OCI-LY3 (cell line): Measurements from ENCODE around the gene CFAP44.

Experiments
- H2AFZ ChIP-seq: fragments of 200-600, 300-600 bp; shearing (Covaris generic); 2 replicates; pipeline ENCODE4 v1.6.0; 2014; ENCODE audit warnings: antibody characterized with exemption, low read depth, low read length
- H3K27ac ChIP-seq: fragments of 200-600, 300-600 bp; sonication (generic); 2 replicates; pipeline ENCODE4 v1.5.1; 2014; ENCODE audit warnings: mild to moderate bottlenecking, low read length, moderate library complexity, mixed read lengths
- H3K27me3 ChIP-seq: fragments of 200-600, 300-600 bp; sonication (generic); 2 replicates; pipeline ENCODE4 v1.6.1; 2014; ENCODE audit warnings: low read depth, low read length, mixed read lengths
- H3K36me3 ChIP-seq: fragments of 200-600, 300-600 bp; sonication (generic); replicated peaks from 2 replicates; pipeline ENCODE3; 2014; ENCODE audit warnings: low read depth, low read length, mixed read lengths
- H3K4me1 ChIP-seq: fragments of 300-600, 200-600 bp; sonication (generic); 2 replicates; pipeline ENCODE4 v1.6.1; 2014; ENCODE audit warnings: low read length, mixed read lengths
- H3K4me2 ChIP-seq: fragments of 200-600, 300-600 bp; sonication (generic); 2 replicates; pipeline ENCODE4 v1.6.1; 2014; ENCODE audit warnings: low read length, mixed read lengths
- H3K4me3 ChIP-seq: fragments of 300-600, 200-600 bp; sonication (generic); 2 replicates; pipeline ENCODE4 v1.5.1; 2014; ENCODE audit warnings: antibody characterized with exemption, mild to moderate bottlenecking, low read length, moderate library complexity
- H3K79me2 ChIP-seq: fragments of 300-600, 200-600 bp; shearing (Covaris generic); 2 replicates; pipeline ENCODE4 v1.6.1; 2014; ENCODE audit warnings: mild to moderate bottlenecking, low read length, mixed read lengths
- H3K9ac ChIP-seq: fragments of 300-600, 200-600 bp; shearing (Covaris generic); 2 replicates; pipeline ENCODE4 v1.6.0; 2014; ENCODE audit warnings: mild to moderate bottlenecking, low read length, moderate library complexity
- H3K9me3 ChIP-seq: fragments of 200-600, 300-600 bp; shearing (Covaris generic); 2 replicates; pipeline ENCODE4 v1.6.1; 2014; ENCODE audit warnings: low read length, mixed read lengths; ENCODE audit not compliant: insufficient read depth
- H4K20me1 ChIP-seq: fragments of 200-600, 300-600 bp; sonication (generic); 2 replicates; pipeline ENCODE4 v1.6.1; 2016; ENCODE audit warnings: low read length, mixed read lengths; ENCODE audit not compliant: insufficient read depth
- EZH2phosphoT487 ChIP-seq: fragments of 200-600 bp; shearing (Covaris generic); IDR thresholded peaks from 2 replicates; pipeline ENCODE4 v1.6.1; 2018; ENCODE audit warnings: antibody characterized with exemption, mixed run types, low read depth
- TF ChIP-seq, protein P1 (sequence below): fragments of 200-600, 300-600 bp; sonication (generic); IDR thresholded peaks from 2 replicates; pipeline ENCODE4 v1.5.1; 2014; ENCODE audit warnings: antibody characterized with exemption, low read length, low read depth

The CFAP44 gene, protein sequence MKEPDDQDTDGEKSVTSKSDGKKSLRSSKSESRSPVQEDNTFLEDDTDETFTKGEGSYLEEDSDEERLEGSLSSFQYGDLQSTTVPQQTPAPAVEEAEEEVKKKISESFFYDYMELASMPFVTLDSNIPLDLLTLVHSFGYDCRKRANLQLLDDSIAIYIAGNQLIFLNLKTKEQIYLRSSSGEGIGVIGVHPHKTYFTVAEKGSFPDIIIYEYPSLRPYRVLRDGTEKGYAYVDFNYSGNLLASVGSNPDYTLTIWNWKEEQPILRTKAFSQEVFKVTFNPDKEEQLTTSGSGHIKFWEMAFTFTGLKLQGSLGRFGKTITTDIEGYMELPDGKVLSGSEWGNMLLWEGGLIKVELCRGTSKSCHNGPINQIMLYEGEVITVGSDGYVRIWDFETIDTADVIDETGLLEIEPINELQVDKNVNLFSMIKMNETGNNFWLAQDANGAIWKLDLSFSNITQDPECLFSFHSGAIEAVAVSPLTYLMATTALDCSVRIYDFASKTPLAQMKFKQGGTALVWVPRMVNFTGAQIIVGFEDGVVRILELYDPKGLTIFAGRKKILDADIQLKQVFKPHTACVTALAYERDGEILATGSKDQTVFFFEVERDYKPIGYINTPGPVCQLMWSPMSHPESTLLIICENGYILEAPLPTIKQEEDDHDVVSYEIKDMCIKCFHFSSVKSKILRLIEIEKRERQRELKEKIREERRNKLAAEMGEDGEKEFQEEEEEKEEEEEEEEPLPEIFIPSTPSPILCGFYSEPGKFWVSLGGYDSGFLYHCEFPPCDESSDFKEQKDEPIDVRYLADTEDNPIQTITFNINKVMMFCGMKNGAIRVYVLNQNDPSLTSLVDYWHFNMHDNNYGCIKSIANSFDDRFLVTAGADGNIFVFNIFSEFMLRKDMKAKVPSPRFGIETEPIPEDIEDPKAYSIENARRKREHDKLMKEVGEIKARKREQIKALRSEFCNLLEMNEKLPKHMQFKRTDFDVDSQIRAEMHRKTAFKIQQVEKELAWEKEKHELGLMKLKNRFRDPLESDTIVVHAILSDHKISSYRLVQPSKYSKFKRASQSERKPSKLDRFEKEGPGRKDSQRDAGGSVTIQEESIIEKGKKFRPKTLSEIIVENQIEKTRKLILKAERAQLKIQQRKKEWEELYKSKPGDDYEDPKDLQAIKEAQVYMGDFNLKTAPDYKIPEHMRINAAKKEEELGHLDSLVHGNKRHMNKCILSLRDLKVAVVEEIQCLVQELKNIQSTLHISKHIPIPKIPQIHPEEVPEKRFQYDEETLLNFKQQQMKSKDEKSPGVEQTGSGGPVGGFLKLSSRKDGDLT (N-terminal part only)

DNA sequence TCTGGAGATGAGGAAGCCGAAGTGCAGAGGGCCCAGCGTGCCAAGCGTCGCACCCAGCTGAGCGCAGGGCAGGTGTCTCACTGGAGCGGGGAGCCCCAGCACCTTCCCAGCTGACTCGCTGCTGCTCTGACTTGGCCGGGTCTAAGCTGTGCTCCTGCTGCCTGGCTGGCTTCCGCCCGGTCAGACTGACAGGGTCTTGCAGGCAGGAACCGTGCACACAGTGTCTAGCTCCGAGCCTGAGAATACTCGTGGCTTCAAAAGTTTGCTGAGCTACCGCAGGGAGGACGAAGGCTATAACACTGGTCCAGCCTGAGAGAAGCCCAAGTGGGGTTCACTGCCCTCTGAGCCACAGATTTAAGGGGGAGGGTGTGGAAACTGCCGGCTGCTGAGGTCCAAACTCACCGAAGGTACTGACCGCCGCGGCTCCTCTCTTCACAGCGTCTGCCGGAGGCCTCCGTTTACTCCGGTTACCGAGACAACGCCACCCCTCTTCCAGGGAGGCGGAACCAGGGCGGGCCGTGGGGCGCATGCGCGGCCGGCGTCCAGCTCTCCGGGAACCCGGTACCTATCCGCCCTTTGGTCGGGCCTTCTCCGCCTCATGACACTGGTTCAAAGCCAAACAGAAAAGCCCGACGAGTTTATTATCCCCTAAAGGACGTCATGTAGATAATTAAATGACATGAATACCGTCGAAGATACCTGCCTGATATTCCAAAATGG lies at the start of gene CFAP44:
Gene CFAP44, minus strand, starts transcription at position 443 of the 720 bp plus-strand sequence. CDS start 7,829 bp downstream, outside the sequence.
- Histone ChIP-seq H3K4me2 (no peak within 1 kb of the TSS), H3K27ac (no peak within 1 kb of the TSS), H2AFZ (no peak within 1 kb of the TSS), H3K4me1 (no peaks in the 10 kb centered on the region), H3K9me3 (no peaks in the 10 kb centered on the region), H3K27me3 (no peaks in the 10 kb centered on the region), H3K79me2 (no peaks in the 10 kb centered on the region), H3K36me3 (no peaks in the 10 kb centered on the region), H3K9ac (no peak within 1 kb of the TSS), H4K20me1 (no peaks in the 10 kb centered on the region), H3K4me3 (no peak within 1 kb of the TSS)
- no peak for TF ChIP-seq EZH2phosphoT487
- TF ChIP-seq, protein P1, sequence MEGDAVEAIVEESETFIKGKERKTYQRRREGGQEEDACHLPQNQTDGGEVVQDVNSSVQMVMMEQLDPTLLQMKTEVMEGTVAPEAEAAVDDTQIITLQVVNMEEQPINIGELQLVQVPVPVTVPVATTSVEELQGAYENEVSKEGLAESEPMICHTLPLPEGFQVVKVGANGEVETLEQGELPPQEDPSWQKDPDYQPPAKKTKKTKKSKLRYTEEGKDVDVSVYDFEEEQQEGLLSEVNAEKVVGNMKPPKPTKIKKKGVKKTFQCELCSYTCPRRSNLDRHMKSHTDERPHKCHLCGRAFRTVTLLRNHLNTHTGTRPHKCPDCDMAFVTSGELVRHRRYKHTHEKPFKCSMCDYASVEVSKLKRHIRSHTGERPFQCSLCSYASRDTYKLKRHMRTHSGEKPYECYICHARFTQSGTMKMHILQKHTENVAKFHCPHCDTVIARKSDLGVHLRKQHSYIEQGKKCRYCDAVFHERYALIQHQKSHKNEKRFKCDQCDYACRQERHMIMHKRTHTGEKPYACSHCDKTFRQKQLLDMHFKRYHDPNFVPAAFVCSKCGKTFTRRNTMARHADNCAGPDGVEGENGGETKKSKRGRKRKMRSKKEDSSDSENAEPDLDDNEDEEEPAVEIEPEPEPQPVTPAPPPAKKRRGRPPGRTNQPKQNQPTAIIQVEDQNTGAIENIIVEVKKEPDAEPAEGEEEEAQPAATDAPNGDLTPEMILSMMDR: no peak

DNA sequence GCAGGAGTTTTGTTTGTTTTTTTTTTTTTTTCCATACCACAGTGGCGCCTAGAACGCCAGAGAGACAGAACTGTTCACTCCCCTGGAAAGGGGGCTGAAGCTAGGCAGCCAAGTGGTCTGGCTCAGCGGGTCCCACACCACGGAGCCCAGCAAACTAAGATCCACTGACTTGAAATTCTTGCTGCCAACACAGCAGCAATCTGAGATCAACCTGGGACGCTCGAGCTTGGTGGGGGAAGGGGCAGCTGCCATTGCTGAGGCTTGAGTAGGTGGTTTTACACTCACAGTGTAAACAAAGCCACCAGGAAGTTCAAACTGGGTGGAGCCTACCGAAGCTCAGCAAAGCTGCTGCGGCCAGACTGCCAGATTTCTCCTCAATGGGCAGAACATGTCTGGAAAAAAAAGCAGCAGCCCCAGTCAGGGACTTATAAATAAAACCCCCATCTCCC lies 43.9 kb upstream of the CFAP44 start:
- Histone ChIP-seq H3K79me2 (no peaks in the 10 kb centered on the region), H3K4me1 (no peaks in the 10 kb centered on the region), H3K4me2 (no peak overlapping the region), H3K4me3 (no peak overlapping the region), H4K20me1 (no peaks in the 10 kb centered on the region), H3K36me3 (no peaks in the 10 kb centered on the region), H3K9me3 (no peaks in the 10 kb centered on the region), H3K9ac (no peak overlapping the region), H3K27me3 (no peaks in the 10 kb centered on the region), H2AFZ (no peak overlapping the region), H3K27ac (no peak overlapping the region)
- no peak for TF ChIP-seq EZH2phosphoT487
- TF ChIP-seq, protein P1: no peak

DNA sequence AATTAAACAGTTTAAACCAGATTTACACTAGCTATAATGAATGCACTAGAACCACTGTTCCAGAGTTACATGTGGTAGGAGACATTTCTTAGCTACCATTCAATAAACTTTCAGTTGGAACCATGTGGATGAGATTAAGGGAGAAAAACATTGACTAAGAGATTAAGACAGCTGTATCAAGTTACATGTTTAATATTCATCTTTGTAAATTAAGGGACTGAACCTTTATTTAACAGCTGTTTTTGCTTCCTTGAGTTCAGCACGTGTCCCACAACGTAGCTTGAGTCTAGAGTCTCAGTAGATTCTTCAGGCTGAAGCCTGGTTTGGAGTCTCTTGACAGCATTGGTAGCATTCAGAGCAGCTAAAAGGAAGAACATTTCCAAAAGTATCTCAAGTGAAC lies 27.2 kb upstream of the CFAP44 start:
- no peak overlapping the region for H3K4me3 ChIP-seq
- peaks cover 17% of the 10 kb centered on the region for H3K36me3 ChIP-seq
- no peaks in the 10 kb centered on the region for H3K27me3 ChIP-seq
- H2AFZ ChIP-seq: no peak overlapping the region
- H3K4me1 ChIP-seq: peaks cover 11% of the 10 kb centered on the region
- no peak overlapping the region for H3K9ac ChIP-seq
- no peak for TF ChIP-seq EZH2phosphoT487
- TF ChIP-seq, protein P1: no peak
- H3K9me3 ChIP-seq: no peaks in the 10 kb centered on the region
- no peak overlapping the region for H3K27ac ChIP-seq
- H3K79me2 ChIP-seq: no peaks in the 10 kb centered on the region
- no peaks in the 10 kb centered on the region for H4K20me1 ChIP-seq
- no peak overlapping the region for H3K4me2 ChIP-seq
